CD4-positive, alpha-beta T cell treated with Interleukin-15 for 4 hours (primary cell): ENCODE data around the gene VAV2.

Experiments used
- DNase-seq: peaks from one replicate; pipeline ENCODE4 v3.0.0-alpha.2; 2020; ENCODE audit warnings: low spot score

The VAV2 gene

DNA sequence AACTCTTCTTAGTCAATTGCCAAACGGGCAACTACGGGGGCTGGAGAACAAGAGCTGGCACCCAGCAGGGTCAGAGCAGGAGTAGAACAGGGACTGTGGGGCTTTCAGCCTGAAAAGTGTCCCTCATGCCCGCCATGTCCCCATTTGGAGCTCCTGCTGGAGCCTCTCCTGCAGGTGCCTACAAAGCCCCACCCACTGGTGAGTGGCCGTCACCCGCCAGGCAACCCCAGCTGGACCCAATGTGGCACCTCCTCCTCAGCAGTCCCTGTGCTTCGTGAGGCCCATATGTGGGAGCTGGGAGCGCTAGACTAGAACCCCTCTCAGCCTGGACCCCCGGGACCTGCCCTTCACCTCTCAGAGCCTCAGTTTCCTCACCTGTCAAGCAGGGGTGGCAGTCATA is 40.9 kb downstream of the VAV2 start:
- no peak for DNase-seq

DNA sequence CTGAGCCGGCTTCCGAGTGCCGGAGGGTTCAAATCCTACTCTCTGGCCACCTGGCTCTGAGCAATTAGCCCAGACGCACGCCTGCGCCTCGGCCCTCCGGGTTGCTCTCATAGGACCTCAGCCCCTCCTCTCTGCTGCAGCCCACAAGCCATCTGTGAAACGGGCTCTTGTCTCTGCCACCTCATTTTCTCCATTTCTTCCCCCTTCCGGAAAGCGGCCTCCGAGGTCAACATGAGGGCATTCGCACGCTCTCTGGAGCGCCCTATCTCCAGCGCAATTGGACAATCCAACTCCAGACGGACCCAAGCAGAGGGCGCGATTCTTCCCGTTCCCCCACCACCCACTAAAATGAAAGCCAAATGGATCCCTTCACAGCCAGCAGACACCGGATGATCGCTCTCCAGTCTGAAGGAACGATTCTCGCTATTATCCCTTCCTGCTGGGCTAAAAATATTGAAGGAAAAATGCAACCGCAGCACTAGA is 41.5 kb downstream of the VAV2 start:
- no peak for DNase-seq

DNA sequence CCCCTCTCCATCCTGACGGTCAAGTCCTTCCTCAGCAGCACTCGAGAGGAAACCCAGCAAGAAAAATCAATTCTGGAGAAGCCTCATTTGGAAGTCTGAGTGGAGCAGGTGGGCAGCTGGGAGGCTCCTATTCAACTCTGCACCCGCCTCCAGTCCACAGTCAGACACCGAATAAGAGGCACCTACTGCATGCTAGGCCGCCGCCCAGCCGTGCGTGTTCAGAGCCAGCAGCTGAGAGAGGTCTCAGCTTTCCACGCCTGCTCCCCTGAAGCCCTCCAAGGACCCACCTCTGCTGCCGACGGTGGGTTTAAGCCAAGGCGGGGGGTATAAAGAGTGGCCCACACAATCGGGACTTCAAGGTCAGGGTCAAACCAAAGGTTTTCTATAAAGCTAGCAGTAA is 41.9 kb downstream of the VAV2 start:
- no peak for DNase-seq

DNA sequence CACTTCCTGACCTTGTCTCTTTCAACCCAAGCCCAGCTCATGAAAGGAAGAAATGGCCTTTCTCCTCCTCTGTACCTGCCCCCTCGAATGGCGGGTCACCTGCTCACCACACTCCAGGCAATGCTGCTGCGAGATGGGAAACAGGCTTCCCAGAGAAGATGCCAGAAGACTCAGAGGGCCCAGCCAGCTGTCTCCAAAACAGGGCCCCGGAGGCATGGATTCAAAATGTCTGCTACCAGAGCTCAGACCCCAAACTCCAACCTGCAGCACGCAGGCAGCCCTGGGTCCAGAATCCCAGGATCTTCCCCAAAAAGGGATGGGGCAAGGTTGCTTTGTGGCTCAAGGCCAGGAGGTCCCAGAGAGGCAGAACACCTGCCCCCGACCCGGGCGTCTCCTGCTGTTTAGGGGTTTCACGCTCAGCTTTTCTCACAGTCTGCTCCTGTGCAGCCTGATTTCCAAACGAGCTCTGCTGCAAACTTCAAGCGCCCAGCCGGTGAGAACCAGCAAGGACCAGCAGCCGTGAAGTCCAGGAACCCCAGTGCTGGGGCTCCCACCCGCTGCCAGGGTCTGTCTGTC is 42.5 kb downstream of the VAV2 start:
- DNase-seq: no peak

DNA sequence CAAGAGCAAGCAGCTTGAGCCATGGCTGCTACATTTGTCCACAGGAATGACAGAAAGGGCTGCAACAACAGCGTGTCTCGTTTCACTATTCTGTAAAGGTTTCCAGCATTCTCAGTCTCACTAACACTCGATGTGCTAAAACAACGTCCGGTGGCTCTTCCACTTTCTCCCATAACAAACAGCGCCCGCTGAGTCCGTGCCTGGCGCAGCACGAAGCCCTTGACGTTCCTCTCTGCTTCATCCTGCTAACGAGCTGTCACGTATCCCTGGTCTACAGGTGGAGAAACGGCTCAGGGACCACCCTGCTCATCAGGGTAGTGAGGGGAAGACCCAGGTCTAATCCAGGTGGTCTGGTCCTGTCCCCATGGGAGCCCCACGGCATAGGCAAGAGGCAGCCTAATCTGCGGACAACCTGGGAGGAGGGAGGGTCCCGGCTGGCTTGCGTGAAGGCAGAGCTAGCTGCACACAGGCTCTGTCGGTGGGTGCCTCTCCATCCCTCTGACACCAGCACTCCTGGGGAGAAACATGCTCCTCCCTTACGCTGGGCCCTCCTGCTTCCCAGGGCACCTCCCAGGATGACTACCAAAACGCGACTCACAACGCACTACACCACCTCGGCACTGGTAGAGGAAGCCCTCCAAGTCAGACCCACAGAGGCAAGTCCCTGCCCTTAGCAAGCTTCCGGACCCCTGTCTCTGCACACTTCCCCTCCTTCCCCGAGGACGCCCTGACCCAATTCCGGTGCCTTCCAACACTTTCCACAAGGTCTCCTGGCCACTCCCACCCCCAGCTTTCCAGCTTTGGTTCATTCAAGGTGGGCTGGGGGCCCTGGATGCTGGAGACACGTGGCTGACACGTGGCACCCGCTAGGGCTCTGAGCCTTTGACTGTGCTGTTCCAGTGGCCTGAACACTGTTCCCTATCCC is 43.3 kb downstream of the VAV2 start:
- DNase-seq: no peak

DNA sequence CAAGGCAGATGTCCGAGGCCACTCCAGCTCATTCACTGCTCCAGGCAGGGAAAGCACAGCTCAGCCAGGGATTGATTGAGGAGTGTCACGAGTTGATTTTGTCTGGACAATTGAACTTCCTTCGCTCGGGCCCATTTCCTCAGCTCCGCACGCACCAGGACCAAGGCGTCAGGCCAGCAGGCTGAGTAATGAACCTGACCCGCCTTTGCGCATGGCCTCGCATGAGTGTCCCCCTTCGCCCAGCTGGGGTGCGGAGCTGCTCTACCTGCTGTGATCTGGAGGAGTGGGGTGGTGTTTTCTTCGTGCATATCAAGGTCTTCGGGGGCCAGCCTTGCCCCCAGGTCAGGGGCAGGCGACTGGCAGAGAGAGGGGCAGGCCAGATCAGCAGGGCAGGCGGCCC is 44.0 kb downstream of the VAV2 start:
- DNase-seq: no peak

DNA sequence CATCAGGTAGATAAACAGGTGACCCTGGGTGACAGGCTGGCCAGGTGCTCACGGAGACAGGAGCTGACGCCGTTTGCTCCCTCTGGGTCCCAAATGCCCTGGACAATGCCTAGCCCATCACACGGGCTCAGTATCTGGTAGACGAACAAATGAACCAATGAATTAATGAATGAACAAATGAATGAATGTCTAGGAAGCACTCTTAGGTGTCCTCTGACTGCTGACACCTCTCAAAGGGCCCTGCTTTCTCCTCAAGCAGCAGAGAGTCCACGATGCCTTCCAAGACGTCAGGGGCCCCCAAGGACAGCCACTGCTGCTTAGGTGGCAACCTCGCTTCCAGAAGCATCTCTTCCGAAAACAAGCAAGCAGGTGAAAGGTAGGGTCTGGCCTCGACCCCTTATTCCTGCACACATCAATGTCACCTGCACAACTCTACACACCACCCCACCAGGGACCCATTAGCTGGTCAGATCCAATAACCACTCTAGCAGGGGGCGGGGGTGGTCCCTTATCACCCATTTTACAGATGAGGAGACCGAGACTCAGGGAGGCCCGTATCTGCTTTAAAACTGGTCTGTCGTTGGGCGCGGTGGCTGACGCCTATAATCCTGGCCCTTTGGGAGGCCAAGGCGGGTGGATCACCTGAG is 45.2 kb downstream of the VAV2 start:
- no peak for DNase-seq

DNA sequence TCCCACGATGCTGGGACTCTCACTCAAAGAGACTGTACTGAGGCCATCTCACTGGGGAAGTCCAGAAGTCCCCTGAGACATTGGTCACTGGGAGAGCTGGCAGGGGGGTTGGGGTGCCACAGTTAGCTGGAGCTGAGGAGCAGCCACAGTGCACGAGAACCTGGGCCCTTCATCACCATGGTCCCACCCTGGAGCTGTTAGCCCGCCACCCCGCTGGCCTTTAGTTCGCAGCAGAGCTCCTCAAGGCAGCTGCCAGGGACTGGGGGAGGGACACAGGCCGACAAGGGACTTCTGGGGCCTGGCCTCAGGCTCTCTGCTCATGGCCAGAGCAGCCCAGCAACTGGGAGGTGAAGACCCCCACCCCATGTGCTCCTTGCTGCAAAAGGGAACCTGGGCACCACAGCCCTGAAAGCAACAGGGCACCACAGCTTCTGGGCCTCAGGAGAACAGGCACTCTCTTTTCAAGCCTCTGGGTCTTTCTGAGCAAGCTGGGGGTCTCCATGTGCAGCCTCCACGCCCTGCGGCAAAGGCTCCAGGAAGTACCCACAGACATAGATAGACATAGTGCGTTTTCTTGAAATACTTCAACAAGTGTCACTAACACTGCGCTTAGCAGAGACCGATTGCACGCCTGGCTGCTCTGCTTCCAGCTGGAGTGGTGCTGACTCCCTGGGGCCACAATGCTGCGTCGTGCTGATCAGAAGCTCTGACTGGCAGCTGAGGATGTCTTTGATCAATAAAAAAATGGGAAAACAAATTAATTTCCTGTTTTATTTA is 46.0 kb downstream of the VAV2 start:
- no peak for DNase-seq

DNA sequence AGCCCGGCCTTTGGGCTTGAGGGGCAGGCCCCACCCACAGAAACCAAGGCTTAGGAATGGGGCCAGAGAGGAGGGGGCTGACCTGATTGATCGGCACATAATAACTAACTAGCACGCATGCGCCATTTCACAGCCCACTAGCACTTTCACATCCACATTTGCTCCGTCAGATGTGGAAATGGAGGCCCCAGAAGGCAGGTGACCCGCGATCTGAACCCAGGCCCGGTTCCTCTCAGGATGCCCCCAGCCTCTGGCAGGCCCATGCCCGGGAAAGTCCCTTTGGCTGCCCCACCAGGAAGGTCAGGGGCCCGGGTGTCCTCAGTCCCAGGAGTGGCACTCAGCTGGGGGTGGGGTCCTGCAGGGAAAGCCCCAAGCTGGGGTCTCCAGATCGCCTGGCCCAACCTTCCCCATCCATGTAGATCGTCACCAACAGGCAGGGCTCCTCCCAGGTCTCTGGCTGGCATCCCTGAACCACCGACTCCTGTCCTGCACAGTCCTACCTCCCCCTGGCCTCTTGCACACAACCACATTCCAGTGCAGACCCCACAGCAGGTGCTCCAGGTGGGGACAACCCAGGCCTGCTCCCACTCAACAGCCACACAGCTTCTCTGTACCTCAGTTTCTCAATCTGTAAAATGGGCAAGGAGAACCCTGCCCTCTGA is 46.7 kb downstream of the VAV2 start:
- DNase-seq: no peak

DNA sequence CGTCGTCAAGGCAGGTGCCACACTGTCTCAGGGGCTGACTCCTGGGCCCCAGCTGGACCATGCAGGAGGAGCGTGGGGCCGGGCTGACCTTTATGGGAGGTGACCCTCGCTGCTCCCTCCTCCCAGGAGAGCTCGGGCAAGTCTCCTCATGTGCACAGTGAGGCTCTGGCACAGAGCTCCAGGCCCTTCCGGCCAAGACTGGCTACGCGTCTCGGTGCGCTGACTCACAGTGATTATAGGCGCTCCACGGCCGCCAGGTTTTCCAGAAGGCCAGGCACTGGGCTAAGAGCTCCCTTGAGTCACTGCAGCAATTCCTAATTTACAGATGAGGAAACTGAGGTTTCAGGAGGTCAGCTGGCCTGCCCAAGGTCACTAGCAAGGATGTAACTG is 47.4 kb downstream of the VAV2 start:
- no peak for DNase-seq

DNA sequence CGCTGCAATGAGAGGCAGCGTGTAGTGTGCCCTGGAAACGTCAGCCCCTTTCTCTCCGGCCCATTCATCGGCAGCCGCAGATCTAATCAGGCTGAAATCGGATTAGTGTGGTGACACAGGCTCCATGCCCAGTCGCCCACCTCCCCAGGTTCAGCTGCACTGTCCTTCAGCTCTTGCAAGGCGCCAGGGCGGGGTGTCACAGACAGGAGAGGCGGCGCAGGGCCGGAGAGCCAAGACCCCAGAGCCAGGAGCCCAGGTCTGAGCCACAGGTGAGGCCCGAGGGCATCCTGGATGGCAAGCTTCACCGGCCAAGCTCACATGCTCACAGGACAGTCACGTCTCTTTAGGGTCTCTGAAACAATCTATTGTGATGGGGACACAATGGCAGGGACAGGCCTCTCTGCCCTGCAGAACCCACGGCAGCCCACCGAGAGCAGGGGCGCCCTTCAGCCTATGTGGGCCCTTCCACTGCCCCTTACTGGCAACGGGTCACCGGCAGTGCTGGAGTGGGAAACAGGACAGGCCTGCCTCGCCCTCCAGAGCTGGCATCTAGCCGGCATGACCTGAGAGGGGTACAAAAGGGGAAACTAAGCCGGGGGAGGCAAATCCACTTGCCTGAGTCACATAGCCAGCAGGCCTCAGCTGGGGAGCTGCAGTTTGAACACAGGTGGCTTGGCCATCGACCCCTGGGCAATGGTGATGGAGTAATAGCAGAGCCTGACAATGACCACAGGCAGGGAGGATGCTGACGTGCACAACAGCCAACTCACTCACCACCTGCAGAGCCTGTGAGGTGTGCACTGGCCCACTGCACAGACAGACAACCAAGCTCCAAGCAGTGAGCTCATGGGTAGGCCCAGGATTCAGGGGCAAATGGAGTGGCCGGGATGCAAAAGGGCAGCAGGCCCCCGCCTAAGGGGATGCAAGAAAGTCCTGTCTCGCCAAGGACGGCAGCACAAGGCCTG is 48.1 kb downstream of the VAV2 start:
- DNase-seq: no peak

DNA sequence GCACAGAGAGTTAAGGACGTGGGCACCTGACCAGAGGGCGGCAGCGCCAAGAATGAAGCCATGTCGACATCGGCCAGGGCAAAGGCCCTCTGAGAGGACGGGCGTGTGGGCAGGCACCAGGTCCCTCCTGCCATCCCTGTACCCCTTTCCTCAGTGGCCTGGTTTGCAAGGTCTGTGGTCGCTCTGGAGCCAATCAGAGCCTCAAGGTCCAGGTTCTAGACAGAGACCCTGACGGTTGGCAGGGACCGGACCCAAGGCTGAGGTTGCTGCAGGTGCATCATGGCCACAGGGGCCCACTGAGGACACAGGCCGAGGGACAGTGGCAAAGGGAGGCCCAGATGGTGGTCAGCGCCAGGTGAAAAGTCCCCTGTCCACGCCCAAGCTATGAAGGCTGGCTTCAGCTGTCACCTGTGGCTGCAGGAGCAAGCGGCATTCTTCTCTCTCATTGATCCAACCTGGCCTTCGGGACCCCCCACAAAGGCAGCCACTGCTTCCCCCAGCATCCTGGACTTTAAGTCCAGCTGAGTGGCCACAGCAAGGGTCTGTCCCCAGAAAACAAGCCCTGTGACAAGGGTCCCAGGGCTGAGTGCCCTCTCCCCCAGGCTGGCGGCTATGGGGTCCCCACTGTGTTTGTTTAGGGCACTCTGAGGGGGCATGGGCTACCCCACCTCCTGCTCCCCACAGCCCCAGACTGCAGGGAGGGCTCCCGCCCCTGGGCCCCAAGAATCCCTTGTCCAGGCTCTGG is 48.9 kb downstream of the VAV2 start:
- DNase-seq: no peak

DNA sequence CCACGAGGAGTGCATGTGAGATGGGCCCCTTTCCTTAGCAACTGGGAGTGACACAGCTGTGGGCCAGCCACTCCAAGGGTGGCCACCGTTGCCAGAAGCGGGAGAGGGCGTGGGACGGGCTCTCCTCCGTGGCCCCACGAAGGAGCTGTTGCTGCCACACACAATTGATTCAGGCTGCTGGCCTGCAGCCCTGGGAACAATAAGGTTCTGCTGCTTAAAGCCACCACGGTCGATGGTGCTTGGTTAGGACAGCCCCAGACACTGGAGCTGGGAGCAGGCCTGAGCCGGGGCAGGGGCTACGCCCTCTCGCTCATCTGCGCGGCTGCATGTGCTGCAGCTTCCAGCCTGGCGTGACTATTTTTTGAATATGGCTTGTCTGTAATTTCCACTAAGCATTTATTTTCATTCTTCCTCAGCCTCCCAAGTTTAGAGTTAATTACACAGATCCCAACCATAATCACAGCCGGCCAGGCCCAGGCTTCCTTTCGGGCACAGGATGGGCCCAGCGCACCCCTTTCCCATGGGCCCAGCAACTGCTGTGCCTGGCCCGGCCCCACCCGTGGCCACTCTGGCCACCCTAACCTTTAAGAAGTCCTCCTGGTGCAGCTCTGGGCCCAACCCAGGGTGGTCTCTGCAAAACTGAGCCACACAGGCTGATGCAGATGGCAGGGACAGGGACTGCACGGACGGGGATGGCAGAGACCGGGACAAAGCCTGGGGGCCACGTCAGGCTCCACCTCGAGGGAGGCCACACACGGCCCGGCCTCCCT is 49.7 kb downstream of the VAV2 start:
- no peak for DNase-seq

DNA sequence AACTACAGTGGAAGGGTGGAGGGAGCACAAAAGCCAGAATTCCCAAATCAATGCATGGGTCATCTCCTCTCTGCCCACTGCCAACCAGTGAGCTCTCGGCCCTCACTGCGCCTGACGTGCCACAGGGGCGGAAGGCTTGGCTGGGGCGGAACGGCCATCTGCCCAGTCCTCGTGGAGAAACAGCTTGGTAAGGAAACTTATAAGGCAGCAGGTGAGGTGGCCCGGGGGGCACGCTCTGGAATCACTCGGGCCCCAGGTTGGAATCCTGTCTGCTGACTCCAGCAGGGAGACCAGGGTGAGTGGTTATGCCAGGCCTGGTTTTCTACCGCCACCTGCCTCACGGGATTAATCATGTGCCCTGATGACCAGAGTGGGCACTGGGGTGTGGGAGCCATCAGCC is 52.3 kb downstream of the VAV2 start:
- no peak for DNase-seq

DNA sequence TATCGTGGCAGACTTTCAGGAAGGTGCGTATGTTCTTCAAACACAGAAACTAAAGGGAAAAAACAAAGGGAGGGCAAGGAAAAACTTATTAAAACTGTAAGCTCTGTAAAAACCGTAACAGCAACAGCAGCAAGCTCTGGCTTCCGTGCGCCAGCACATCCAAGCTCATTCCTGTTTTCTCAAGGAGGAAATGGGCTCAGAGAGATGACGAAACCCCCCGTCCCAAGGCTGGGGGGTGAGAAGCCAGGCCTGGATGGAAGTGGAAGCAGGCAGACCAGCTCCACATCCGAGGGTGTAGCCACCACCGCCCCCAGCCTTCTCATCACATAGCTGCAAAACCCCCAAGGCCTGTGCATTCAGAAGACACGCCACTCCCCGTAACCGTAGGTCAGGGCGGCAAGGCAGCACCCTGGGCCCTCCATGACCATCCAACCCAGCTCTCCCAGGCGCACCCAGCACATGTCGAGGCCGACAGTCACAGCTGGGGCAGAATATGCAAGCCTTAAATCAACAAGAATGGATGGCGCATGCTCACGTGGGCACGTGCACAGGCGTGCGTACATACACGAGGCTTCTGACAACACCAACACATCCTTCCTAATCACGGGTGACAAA is 52.8 kb downstream of the VAV2 start:
- DNase-seq: no peak

DNA sequence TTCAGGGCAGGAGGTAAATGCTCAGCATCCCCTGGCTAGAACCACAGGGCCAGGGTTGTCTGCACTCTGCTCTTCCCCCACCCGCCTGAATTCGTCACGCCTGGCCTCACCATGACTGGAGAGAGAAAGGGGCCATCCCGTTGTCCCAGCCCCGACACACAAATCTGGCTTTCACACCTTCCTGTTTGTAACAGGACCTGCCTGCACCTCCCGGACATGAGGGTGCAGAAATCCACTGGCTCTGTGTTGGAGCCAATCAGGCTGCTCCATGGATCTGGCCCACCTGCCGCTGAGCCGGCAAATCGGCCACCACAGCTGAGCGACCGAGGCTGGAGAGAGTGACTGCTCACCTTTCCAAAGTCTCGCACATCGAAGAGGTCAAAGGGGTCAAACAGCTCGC is 53.4 kb downstream of the VAV2 start:
- no peak for DNase-seq

DNA sequence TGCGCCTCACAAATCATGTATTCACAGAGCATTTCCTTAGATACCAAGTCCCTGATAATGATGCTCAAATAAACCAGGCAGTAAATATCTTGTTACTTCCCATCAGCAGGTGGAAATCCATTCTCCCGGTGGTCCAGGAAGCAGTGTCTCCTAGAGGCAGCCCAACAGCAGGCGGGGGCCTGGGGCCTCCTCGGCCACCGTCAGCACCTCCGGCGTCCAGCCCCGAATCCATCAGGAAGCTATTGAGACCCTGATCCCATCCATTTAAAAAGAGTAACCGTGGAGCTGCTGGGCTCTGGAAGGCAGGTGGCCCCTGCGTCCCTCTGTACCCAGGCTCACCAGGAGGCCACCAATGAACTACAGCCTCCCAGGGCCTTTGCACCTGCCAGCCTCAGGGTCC is 54.0 kb downstream of the VAV2 start:
- no peak for DNase-seq

DNA sequence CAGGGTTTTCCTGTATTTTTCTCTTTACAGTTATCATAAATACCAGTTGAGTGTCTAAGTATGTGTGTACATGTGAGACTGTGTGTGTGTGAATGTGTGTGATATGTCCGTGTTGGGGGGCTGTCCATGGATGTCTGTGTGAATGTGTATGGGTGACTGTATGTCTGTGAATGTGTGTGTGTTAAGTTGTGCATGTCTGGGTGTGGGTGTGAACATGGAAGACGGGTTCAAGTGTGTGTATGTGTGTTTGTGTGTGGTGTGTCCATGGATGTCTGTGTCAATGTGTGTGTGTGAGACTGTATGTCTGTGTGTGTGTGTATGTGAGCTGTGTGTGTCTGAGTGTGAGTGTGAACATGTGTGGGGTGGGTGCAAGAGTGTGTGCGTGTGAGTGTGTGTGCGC is 55.0 kb downstream of the VAV2 start:
- DNase-seq: no peak
